DMS53 treated with DMSO at 0.1 percent for 48 hours (cell line): Measurements from ENCODE around the gene ATP11C.
A peak's percentile ranks its signal among the peaks of the same experiment; 100 is the strongest.
"Not testable (repeated sequence)": the region's sequence is repeated elsewhere in the genome, so short reads cannot be mapped to it uniquely, and the experiment has no call there.

Experiments
- DNase-seq: peaks from one replicate; lab custom pipeline; 2025; ENCODE audit not compliant: unreplicated experiment; lab: John Stamatoyannopoulos, UW

ATP11C gene

DNA sequence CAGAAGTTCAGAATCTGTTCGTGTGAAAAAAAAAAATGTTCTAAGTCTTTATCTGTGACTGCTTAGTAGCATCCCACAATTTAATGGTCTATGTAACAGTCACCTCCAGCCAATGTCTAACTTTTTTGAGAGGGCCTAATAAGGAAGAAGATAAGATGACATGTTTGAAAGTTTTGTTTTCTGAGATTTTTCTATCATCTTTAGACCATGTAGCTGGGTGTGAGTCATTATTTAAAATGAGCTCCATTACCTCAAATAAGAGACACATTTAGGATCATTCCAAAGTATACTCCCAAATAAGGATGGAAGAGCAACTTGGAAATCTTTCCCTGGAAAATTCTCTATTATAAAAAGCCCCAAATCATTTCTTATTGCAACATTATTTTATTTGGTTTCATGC lies 196.7 kb downstream of the ATP11C start:
- DNase-seq = no peak

DNA sequence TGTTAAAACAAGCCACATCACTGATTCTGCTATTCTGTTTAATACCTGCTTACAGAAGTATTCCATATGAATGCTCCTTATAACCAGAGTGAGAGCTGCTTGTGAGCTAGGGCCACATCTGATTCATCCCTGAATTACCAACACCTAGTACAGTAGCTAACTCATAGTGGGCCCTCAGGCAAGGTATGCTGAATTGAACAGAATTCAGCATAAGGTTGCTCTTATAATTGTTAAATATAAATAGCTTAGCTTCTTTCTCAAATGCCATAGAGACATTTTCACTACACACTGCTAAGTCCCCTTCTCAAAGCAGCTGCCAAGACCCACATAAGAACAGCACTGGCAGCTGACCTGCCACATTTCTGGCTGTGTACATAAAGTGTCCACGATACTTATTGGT lies 197.9 kb downstream of the ATP11C start:
- DNase-seq = no peak

DNA sequence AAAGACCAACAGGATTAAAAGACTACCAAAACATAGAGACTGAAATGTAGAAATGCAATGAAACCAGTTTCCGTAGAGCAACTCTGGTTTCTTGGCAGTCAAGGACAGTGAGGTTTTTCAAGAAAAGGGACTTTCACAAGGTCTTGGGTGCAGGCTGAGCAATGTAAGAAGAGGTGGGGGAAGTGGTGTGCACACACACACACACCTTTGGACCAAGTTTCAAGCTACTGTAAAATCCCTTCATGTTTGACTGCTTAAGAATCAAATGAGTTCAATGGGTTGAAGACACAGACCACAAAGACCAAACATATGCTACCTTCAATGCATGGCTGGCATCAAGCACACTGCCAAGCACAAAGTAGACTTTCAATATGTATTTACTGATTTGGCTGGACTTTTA lies 207.1 kb downstream of the ATP11C start:
- no peak for DNase-seq

DNA sequence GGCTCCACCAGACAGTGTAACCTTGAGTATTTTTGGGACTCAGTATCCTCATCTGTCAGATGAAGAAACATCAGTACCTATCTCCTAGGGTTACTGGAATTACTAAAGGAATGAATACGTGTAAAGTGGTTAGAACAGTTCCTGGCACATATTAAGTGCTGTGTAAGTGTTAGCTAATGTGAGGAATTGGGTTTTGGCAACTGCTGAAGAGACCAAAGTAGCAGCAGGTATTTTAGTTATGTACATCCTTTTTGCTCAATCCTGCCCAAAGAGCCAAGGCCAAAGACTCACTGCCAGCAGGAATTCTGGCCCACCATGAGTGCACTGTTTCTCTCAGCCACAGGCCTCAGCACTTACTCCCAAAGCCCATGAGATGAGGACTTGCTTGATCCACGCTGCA lies 208.2 kb downstream of the ATP11C start:
- DNase-seq = no peak

DNA sequence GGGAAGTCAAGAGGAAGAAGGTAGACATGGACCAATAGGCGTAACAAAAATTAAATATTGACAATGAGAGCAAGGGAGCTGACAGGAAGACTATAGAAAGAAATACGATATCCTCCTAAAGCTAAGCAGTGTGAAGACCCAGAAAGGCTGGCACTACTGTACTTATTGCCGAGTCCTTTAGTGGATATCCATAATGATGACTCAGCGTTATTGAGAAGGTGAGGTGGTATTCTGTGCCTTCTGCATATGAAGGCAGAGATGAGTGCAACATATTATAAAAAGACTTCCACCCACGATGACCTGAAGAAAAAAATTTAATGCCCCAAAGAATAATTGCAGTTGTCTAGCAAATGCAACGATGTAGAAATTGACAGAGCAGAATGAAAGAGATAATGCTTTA lies 211.9 kb downstream of the ATP11C start:
- DNase-seq = peak; percentile 53

DNA sequence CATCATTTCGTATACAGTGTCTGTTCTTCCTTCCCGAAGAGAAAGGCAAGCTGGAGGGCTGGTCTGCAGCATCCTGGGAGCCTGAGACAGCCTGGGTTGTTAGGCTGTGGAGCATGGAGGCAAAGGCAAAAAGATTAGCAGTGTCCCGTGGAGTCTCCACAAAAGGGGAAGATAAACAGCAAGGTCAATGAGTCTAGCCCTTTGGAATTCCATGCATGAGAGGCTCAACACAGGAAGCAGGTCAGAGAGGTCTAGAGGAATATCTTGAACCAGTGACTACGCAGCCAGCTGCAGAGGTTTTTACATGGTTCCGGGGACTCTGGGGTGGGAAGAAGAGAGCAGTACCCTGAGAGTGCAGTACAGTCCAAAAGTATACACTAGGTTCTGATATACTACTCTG lies 212.7 kb downstream of the ATP11C start:
- peak; percentile 47 for DNase-seq

DNA sequence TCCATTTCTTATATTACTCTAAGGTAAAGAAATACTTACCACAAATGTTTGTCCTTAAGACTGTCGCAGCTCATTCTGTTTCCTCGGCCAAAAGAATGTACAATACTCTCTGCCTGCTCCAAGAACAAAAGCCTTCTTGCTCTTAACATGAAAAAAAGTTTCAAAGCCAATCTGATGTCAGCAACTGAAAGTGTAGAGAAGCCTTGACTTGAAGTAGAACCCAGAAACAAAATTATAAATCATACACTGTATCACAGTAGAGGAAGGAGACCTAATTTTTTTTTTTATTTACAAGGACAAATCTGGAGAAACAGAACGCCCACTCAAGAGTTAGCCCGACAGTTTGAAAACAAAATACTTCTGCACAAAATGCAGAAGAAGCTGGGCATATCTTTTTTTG lies 224.8 kb downstream of the ATP11C start, which contains the start of gene MCF2:
Gene MCF2 (minus strand): TSS at position 101 of the 400 bp plus-strand sequence. CDS start 56,423 bp downstream, outside the sequence.
- DNase-seq = no peak

DNA sequence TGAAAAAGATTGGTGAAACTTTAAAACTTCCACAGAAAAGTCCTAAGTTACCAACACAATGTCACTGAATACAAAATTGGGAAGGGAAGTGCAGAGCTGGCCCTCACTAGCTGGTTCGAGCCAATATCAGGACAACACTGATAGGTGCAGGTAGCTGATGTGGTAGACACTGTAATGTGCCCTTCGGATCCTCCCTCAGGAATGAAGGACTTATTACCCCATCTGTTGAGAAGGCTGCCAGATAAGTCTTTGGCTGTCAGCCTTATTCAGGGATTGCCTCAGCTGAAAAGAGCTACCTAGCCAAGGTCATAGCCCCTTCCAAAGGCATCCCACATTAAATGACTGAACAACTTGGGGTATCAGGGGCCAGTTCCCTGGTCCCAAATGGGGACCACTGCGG lies 230.2 kb downstream of the ATP11C start:
- no peak for DNase-seq

DNA sequence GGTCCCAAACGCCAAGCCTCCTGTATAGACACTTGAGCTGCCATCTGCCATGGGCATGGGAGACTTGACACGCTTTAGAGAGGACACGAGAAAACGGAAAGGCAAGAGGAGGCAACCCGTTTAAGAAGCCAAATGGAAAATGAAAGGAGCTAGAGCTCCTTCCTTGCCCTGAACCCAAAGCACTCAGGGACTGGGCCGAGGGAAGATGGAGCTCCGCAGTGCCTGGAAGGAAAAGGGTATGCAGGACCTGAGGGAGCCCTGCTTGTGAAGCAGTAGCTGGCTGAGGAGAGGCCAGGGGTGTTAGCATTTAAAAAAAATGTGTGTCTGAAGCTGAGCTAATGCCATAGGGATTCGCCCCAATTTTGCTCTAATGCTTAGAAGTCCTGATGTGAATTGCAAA lies 239.9 kb downstream of the ATP11C start:
- DNase-seq = no peak

DNA sequence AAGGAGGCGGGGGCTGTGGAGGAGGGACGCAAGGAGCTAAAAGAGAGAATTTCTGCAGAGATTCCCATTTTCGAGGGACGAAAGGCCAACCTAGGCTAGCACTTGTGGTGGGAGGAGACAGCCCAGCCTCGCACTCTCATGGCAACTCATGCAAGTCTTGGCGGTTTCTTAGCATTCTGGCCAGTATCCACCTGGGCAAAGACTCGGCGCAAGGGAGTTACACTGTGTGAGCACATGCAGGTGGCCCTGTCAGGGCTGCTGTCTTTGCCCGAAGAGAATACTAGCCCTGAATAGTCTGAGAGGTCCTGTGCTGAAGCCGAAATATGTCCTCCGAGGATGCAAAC lies 240.4 kb downstream of the ATP11C start:
- no peak for DNase-seq

DNA sequence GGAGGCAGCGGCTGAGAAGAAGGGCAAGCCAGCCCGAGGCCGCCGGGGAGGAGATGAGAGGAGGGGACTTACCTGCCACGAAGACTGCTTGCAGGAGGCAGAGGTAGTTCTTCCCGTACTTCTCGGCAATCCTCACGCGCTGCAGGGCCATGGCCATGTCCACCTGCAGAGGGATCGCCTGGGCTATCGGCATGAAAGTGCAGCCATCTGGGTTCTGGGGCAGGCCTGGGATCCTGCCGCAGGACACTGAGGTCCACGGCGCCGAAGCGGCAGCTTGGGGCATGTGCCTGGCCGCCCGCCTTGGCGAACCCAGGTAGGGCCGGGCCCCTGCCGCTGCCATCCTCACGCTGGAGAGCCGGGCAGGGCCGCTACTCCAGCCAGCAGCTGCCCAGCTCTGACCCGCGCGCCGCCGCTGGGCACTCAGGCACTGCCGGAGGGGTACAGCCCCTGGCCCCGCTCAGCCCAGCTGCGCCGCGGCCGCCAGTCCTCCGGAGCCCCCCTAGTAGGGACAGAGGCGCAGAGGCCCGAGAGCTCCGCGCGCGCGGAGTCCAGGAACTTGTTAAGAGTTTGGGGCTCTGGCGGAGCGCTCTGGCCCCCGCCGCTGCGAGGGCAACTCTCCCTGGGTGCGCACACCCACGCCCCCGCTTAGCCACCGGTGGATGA lies 240.9 kb downstream of the ATP11C start:
- no peak for DNase-seq

DNA sequence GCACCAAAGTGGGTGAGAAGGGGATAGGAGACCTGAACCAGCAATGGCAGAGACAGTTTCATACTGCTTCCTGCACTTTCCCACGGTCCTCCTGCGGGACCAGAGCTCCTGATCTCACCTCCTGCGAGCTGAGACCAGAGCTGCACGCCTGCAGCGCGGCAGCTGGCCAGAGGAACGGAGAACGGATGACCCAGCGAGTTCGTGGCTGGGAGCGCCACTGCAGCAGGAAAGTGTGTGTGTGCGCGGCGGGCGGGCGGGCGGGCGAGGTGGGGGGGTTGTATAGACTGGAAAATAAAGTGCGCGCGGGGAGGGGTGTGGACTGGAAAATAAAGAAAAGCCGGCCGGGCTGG lies 241.4 kb downstream of the ATP11C start:
- DNase-seq = peak; percentile 2

DNA sequence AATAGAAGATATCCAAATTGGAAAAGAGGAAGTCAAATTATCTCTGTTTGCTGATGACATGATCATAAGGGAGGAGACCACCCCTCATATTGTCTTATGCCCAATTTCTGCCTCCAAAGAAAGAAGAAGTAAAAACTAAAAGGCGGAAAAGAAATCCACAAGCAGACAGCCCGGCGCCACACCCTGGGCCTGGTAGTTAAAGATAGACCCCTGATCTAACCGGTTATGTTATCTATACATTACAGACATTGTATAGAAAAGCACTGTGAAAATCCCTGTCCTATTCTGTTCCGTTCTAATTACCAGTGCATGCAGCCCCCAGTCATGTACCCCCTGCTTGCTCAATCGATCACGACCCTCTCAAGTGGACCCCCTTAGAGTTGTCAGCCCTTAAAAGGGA lies 247.7 kb downstream of the ATP11C start:
- DNase-seq = not testable (repeated sequence)

DNA sequence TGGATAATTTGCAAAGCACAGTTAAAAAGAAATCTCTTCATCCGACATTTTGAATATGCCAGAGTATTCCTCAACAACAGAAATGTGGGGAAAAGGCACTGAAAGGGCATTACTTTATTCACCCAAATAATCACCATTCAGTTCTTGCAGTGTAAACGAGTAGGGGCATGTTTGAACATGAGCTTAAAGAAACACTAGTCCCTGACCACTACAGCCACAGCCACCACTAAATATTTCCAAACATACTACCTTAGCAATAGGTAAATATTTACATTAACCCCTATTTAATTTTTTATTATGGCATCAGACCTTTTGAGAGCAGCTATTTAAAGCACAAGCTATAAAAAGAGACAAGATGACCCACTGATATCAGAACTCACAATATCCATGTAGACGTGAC lies 252.5 kb downstream of the ATP11C start:
- no peak for DNase-seq
